GM08714 (cell line): ENCODE data around the gene WDR41.
A peak's percentile ranks its signal among the peaks of the same experiment; 100 is the strongest.
"Not testable (repeated sequence)": the region's sequence is repeated elsewhere in the genome, so short reads cannot be mapped to it uniquely, and the experiment has no call there.

Experiments
- H3K4me3 ChIP-seq: fragments of 200-500 bp; sonication (Bioruptor generic); 2 replicates; pipeline ENCODE4 v1.5.1; 2014; ENCODE audit warnings: mild to moderate bottlenecking, low read length, inconsistent platforms
- ZNF274 ChIP-seq: IDR thresholded peaks from 2 replicates; pipeline ENCODE4 v1.6.1; 2012; ENCODE audit warnings: mild to moderate bottlenecking, low read depth, low read length

Gene WDR41

GRCh38 chr5:77491783-77492652 lies at the start of gene WDR41:
Gene WDR41 (minus strand): TSS chr5:77492316. CDS start chr5:77492220, 96 bp downstream.
- peak within 1 kb of the TSS; percentile 91 for H3K4me3 ChIP-seq
- TF ChIP-seq ZNF274, result no peak

GRCh38 chr5:77531297-77531696 lies 39.2 kb upstream of the WDR41 start:
- no peak for TF ChIP-seq ZNF274
- no peak overlapping the region for H3K4me3 ChIP-seq

- no peak overlapping the region for H3K4me3 ChIP-seq
- TF ChIP-seq ZNF274, result no peak
These were observed 26.2 kb upstream of the WDR41 start for GRCh38 chr5:77518304-77518703.

GRCh38 chr5:77514457-77514856 lies 22.3 kb upstream of the WDR41 start:
- H3K4me3 ChIP-seq, result no peak overlapping the region
- no peak for TF ChIP-seq ZNF274

- H3K4me3 ChIP-seq, result no peak overlapping the region
- TF ChIP-seq ZNF274, result no peak
These were observed 21.2 kb upstream of the WDR41 start for GRCh38 chr5:77513321-77513720.

- not testable (repeated sequence) for H3K4me3 ChIP-seq
These were observed 9.0 kb upstream of the WDR41 start for GRCh38 chr5:77501132-77501531.

- H3K4me3 ChIP-seq, result no peak overlapping the region
- TF ChIP-seq ZNF274, result no peak
These were observed 7.9 kb upstream of the WDR41 start for GRCh38 chr5:77499973-77500372.

- TF ChIP-seq ZNF274, result no peak
- no peak overlapping the region for H3K4me3 ChIP-seq
These were observed 7.3 kb upstream of the WDR41 start for GRCh38 chr5:77499441-77499840.

GRCh38 chr5:77498952-77499351 lies 6.8 kb upstream of the WDR41 start:
- no peak for TF ChIP-seq ZNF274
- no peak overlapping the region for H3K4me3 ChIP-seq

- no peak for TF ChIP-seq ZNF274
- H3K4me3 ChIP-seq, result no peak overlapping the region
These were observed 2.8 kb upstream of the WDR41 start for GRCh38 chr5:77494935-77495334.

GRCh38 chr5:77492653-77493000 lies 511 bp upstream of the WDR41 start:
- TF ChIP-seq ZNF274, result no peak
- H3K4me3 ChIP-seq, result no peak overlapping the region; the same call in 1 of the 2 replicates

- peak overlapping the region; percentile 91 for H3K4me3 ChIP-seq
These were observed 1.3 kb downstream of the WDR41 start for GRCh38 chr5:77490741-77491344.

- no peak overlapping the region for H3K4me3 ChIP-seq
- TF ChIP-seq ZNF274, result no peak
These were observed 5.7 kb downstream of the WDR41 start for GRCh38 chr5:77486344-77486962.

GRCh38 chr5:77483682-77484081 lies 8.4 kb downstream of the WDR41 start:
- H3K4me3 ChIP-seq, result no peak overlapping the region
- no peak for TF ChIP-seq ZNF274

- not testable (repeated sequence) for H3K4me3 ChIP-seq
These were observed 17.1 kb downstream of the WDR41 start for GRCh38 chr5:77475041-77475440.

GRCh38 chr5:77468875-77469274 lies 23.2 kb downstream of the WDR41 start:
- H3K4me3 ChIP-seq, result not testable (repeated sequence)
